ENCODE measurements around the gene CRELD2.

GRCh38 chr22:49910229-49911155 lies 7.9 kb upstream of the CRELD2 start:
- TF ChIP-seq, protein P1, sequence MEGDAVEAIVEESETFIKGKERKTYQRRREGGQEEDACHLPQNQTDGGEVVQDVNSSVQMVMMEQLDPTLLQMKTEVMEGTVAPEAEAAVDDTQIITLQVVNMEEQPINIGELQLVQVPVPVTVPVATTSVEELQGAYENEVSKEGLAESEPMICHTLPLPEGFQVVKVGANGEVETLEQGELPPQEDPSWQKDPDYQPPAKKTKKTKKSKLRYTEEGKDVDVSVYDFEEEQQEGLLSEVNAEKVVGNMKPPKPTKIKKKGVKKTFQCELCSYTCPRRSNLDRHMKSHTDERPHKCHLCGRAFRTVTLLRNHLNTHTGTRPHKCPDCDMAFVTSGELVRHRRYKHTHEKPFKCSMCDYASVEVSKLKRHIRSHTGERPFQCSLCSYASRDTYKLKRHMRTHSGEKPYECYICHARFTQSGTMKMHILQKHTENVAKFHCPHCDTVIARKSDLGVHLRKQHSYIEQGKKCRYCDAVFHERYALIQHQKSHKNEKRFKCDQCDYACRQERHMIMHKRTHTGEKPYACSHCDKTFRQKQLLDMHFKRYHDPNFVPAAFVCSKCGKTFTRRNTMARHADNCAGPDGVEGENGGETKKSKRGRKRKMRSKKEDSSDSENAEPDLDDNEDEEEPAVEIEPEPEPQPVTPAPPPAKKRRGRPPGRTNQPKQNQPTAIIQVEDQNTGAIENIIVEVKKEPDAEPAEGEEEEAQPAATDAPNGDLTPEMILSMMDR (IDR thresholded peaks at IDR 0.05), result no peak
- TF ChIP-seq POLR2A (IDR thresholded peaks at IDR 0.05), result no peak
